SH-SY5Y (cell line): ENCODE results near the gene PNPLA2.

Experiments used
- GATA2 ChIP-seq: IDR thresholded peaks from 2 replicates; pipeline ENCODE4 v1.6.1; 2011; ENCODE audit warnings: mild to moderate bottlenecking, low read depth, low read length
- GATA3 ChIP-seq: IDR thresholded peaks from 2 replicates; pipeline ENCODE4 v1.6.1; 2011; ENCODE audit warnings: low read depth, mild to moderate bottlenecking, low read length, moderate library complexity

GRCh38 chr11:788009-788640, 30.6 kb upstream of the PNPLA2 start:
- TF ChIP-seq GATA3 (no peak), GATA2 (no peak)
